ENCODE results near the gene NXN.
A peak's percentile ranks its signal among the peaks of the same experiment; 100 is the strongest.
"Not testable (repeated sequence)": the region's sequence is repeated elsewhere in the genome, so short reads cannot be mapped to it uniquely, and the experiment has no call there.

The NXN gene

GRCh38 chr17:852349-852748 lies 127.2 kb downstream of the NXN start:
- no peak overlapping the region for H3K4me3 Mint-ChIP-seq
- peaks cover 7% of the 10 kb centered on the region for H3K4me1 Mint-ChIP-seq (ENCODE audit: low read depth)
- no peaks in the 10 kb centered on the region for H3K36me3 Mint-ChIP-seq (ENCODE audit: low read depth)
- no peak overlapping the region for H3K27ac Mint-ChIP-seq
- H3K27me3 Mint-ChIP-seq, result peaks cover 16% of the 10 kb centered on the region
- no peaks in the 10 kb centered on the region for H3K9me3 Mint-ChIP-seq

GRCh38 chr17:851924-852323 lies 127.7 kb downstream of the NXN start:
- H3K4me3 Mint-ChIP-seq, result no peak overlapping the region
- peaks cover 20% of the 10 kb centered on the region for H3K27me3 Mint-ChIP-seq
- H3K27ac Mint-ChIP-seq, result no peak overlapping the region
- no peaks in the 10 kb centered on the region for H3K9me3 Mint-ChIP-seq
- H3K36me3 Mint-ChIP-seq (ENCODE audit: low read depth), result no peaks in the 10 kb centered on the region
- peaks cover 11% of the 10 kb centered on the region for H3K4me1 Mint-ChIP-seq (ENCODE audit: low read depth)

GRCh38 chr17:850851-851763 lies 128.5 kb downstream of the NXN start:
- peaks cover 16% of the 10 kb centered on the region for H3K4me1 Mint-ChIP-seq (ENCODE audit: low read depth)
- H3K9me3 Mint-ChIP-seq, result no peaks in the 10 kb centered on the region
- no peaks in the 10 kb centered on the region for H3K36me3 Mint-ChIP-seq (ENCODE audit: low read depth)
- H3K4me3 Mint-ChIP-seq, result no peak overlapping the region
- no peak overlapping the region for H3K27ac Mint-ChIP-seq
- H3K27me3 Mint-ChIP-seq, result peaks cover 26% of the 10 kb centered on the region

- H3K27me3 Mint-ChIP-seq, result peaks cover 30% of the 10 kb centered on the region
- H3K4me3 Mint-ChIP-seq, result no peak overlapping the region
- H3K9me3 Mint-ChIP-seq, result no peaks in the 10 kb centered on the region
- peaks cover 16% of the 10 kb centered on the region for H3K4me1 Mint-ChIP-seq (ENCODE audit: low read depth)
- H3K27ac Mint-ChIP-seq, result no peak overlapping the region
- H3K36me3 Mint-ChIP-seq (ENCODE audit: low read depth), result no peaks in the 10 kb centered on the region
These were observed 129.3 kb downstream of the NXN start for GRCh38 chr17:850086-850850.

- Mint-ChIP-seq H3K27ac (no peak overlapping the region), H3K4me3 (no peak overlapping the region), H3K9me3 (no peaks in the 10 kb centered on the region), H3K36me3 (ENCODE audit: low read depth) (no peaks in the 10 kb centered on the region), H3K27me3 (peaks cover 39% of the 10 kb centered on the region), H3K4me1 (ENCODE audit: low read depth) (peaks cover 16% of the 10 kb centered on the region)
These were observed 131.2 kb downstream of the NXN start for GRCh38 chr17:848402-848801.

- H3K4me1 Mint-ChIP-seq (ENCODE audit: low read depth), result peaks cover 16% of the 10 kb centered on the region
- H3K4me3 Mint-ChIP-seq, result peak overlapping the region; percentile 13
- no peaks in the 10 kb centered on the region for H3K9me3 Mint-ChIP-seq
- H3K27ac Mint-ChIP-seq, result no peak overlapping the region
- peaks cover 44% of the 10 kb centered on the region for H3K27me3 Mint-ChIP-seq
- H3K36me3 Mint-ChIP-seq (ENCODE audit: low read depth), result no peaks in the 10 kb centered on the region
These were observed 132.4 kb downstream of the NXN start for GRCh38 chr17:846901-847843.

GRCh38 chr17:841313-841712 lies 138.3 kb downstream of the NXN start:
- Mint-ChIP-seq H3K36me3 (ENCODE audit: low read depth) (no peaks in the 10 kb centered on the region), H3K9me3 (no peaks in the 10 kb centered on the region), H3K27ac (no peak overlapping the region), H3K4me1 (ENCODE audit: low read depth) (no peaks in the 10 kb centered on the region), H3K4me3 (no peak overlapping the region), H3K27me3 (peaks cover 21% of the 10 kb centered on the region)

GRCh38 chr17:838486-838885 lies 141.1 kb downstream of the NXN start:
- Mint-ChIP-seq H3K36me3 (ENCODE audit: low read depth) (no peaks in the 10 kb centered on the region), H3K4me1 (ENCODE audit: low read depth) (no peaks in the 10 kb centered on the region), H3K27ac (no peak overlapping the region), H3K9me3 (no peaks in the 10 kb centered on the region), H3K27me3 (peaks cover 9% of the 10 kb centered on the region), H3K4me3 (no peak overlapping the region)

GRCh38 chr17:836151-836550 lies 143.4 kb downstream of the NXN start:
- Mint-ChIP-seq H3K27me3 (peaks cover 3% of the 10 kb centered on the region), H3K4me1 (ENCODE audit: low read depth) (no peaks in the 10 kb centered on the region), H3K4me3 (no peak overlapping the region), H3K27ac (no peak overlapping the region), H3K9me3 (no peaks in the 10 kb centered on the region), H3K36me3 (ENCODE audit: low read depth) (no peaks in the 10 kb centered on the region)

GRCh38 chr17:835721-836120 lies 143.9 kb downstream of the NXN start:
- not testable (repeated sequence) for H3K9me3 Mint-ChIP-seq; H3K36me3 Mint-ChIP-seq (ENCODE audit: low read depth); H3K27ac Mint-ChIP-seq; H3K27me3 Mint-ChIP-seq; H3K4me3 Mint-ChIP-seq; H3K4me1 Mint-ChIP-seq (ENCODE audit: low read depth)

GRCh38 chr17:835263-835662 lies 144.3 kb downstream of the NXN start:
- no peak overlapping the region for H3K4me3 Mint-ChIP-seq
- H3K27me3 Mint-ChIP-seq, result peaks cover 3% of the 10 kb centered on the region
- no peaks in the 10 kb centered on the region for H3K36me3 Mint-ChIP-seq (ENCODE audit: low read depth)
- H3K27ac Mint-ChIP-seq, result no peak overlapping the region
- no peaks in the 10 kb centered on the region for H3K9me3 Mint-ChIP-seq
- no peaks in the 10 kb centered on the region for H3K4me1 Mint-ChIP-seq (ENCODE audit: low read depth)

- Mint-ChIP-seq H3K4me3 (no peak overlapping the region), H3K27ac (no peak overlapping the region), H3K4me1 (ENCODE audit: low read depth) (no peaks in the 10 kb centered on the region), H3K27me3 (peaks cover 3% of the 10 kb centered on the region), H3K9me3 (no peaks in the 10 kb centered on the region), H3K36me3 (ENCODE audit: low read depth) (no peaks in the 10 kb centered on the region)
These were observed 145.4 kb downstream of the NXN start for GRCh38 chr17:834136-834535.

- Mint-ChIP-seq H3K9me3 (no peaks in the 10 kb centered on the region), H3K36me3 (ENCODE audit: low read depth) (no peaks in the 10 kb centered on the region), H3K27me3 (no peaks in the 10 kb centered on the region), H3K4me3 (no peak overlapping the region), H3K4me1 (ENCODE audit: low read depth) (no peaks in the 10 kb centered on the region), H3K27ac (no peak overlapping the region)
These were observed 148.6 kb downstream of the NXN start for GRCh38 chr17:830950-831349.

- no peaks in the 10 kb centered on the region for H3K36me3 Mint-ChIP-seq (ENCODE audit: low read depth)
- no peaks in the 10 kb centered on the region for H3K27me3 Mint-ChIP-seq
These were observed 149.2 kb downstream of the NXN start for GRCh38 chr17:830381-830780.

GRCh38 chr17:829614-830013 lies 150.0 kb downstream of the NXN start:
- H3K27me3 Mint-ChIP-seq; H3K9me3 Mint-ChIP-seq; H3K27ac Mint-ChIP-seq; H3K4me3 Mint-ChIP-seq; H3K4me1 Mint-ChIP-seq (ENCODE audit: low read depth); H3K36me3 Mint-ChIP-seq (ENCODE audit: low read depth): not testable (repeated sequence)

More at GRCh38 chr17:830381-830780, 149.2 kb downstream of the NXN start:
- H3K9me3 Mint-ChIP-seq, result no peaks in the 10 kb centered on the region
- H3K4me3 Mint-ChIP-seq, result no peak overlapping the region
- H3K4me1 Mint-ChIP-seq (ENCODE audit: low read depth), result no peaks in the 10 kb centered on the region
- no peak overlapping the region for H3K27ac Mint-ChIP-seq
